ENCODE results near the gene PDLIM5. TPM values are rescaled to one million over a fixed set of nuclear protein-coding genes. Genes with fewer than 3 reads are reported as not detected.

Gene PDLIM5
- total RNA-seq, 1 experiment from 2014 or later = 158 TPM

DNA sequence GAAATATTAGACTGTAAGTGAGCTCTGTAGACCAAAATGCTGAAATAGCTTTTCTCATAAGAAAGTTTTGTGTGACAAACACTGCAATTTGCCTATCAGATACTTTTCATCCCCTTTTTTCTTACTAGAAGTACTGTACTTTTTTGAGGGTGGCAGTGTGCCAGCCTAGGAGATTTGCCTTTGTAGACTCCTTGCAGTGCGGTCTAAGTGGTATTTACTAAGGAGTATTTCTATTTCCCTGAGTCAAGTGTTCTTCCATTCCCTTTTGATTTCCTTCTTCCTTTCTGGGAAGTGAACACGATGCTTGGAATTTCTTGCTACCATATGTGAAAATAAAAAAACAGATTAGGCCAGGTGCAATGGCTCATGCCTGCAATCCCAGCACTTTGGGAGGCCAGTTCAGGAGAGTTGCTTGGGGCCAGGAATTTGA, 34.6 kb downstream of the PDLIM5 start:
- DNase-seq (ENCODE audit: unreplicated experiment) = peak; percentile 75
- no TSS peak for BruUV-seq (replicated peaks)
- H3K4me1 Mint-ChIP-seq (ENCODE audit: insufficient read depth, unreplicated experiment) = peaks cover 18% of the 10 kb centered on the region
- H3K4me3 Mint-ChIP-seq (ENCODE audit: unreplicated experiment) = no peak overlapping the region
- no peaks in the 10 kb centered on the region for H3K27me3 Mint-ChIP-seq (ENCODE audit: insufficient read depth, unreplicated experiment)
- TF ChIP-seq, protein P1, sequence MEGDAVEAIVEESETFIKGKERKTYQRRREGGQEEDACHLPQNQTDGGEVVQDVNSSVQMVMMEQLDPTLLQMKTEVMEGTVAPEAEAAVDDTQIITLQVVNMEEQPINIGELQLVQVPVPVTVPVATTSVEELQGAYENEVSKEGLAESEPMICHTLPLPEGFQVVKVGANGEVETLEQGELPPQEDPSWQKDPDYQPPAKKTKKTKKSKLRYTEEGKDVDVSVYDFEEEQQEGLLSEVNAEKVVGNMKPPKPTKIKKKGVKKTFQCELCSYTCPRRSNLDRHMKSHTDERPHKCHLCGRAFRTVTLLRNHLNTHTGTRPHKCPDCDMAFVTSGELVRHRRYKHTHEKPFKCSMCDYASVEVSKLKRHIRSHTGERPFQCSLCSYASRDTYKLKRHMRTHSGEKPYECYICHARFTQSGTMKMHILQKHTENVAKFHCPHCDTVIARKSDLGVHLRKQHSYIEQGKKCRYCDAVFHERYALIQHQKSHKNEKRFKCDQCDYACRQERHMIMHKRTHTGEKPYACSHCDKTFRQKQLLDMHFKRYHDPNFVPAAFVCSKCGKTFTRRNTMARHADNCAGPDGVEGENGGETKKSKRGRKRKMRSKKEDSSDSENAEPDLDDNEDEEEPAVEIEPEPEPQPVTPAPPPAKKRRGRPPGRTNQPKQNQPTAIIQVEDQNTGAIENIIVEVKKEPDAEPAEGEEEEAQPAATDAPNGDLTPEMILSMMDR (IDR thresholded peaks at IDR 0.05; ENCODE audit: unreplicated experiment) = no peak
- CTCF ChIA-PET = interaction anchor here (2.0 kb wide), 1 partner anchor 78 kb away, joined by 6 read pairs; no protein-coding TSS in a partner anchor
- no peaks in the 10 kb centered on the region for H3K9me3 Mint-ChIP-seq (ENCODE audit: unreplicated experiment)
- POLR2A ChIA-PET = interaction anchor here (0.6 to 8.8 kb wide), 10 partner anchors 9 to 75 kb away, joined by 3 to 193 read pairs (median 7); partner anchors contain the start of gene PDLIM5
- peaks cover 45% of the 10 kb centered on the region for H3K36me3 Mint-ChIP-seq (ENCODE audit: insufficient read depth, unreplicated experiment)
- H3K27ac Mint-ChIP-seq (ENCODE audit: low read depth, unreplicated experiment) = peak overlapping the region; percentile 78
- intact Hi-C loops (cut with micrococcal nuclease) = loop anchor here (5.0 kb wide), 1 partner anchor 61 kb away; no protein-coding TSS in a partner anchor

DNA sequence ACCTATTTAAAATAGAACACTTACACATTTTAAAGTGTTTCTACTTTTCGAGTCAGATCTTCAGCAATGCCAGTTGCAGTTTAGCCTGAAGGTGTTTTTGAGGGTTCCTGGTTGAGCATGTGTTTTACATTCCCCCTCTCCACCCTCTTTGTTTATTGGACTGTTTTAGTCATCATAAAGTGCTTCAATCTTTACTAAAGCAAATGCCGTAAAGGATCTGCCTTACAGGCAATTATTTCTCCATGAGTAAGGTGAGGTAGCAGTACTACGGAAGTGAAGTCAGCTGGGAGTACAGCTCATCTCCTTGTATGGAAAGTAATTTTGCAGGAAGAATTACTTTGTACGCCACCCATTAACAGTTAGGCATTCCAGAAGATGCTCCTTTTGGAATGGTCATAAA, 36.9 kb downstream of the PDLIM5 start:
- POLR2A ChIA-PET = interaction anchor here (0.7 to 8.8 kb wide), 21 partner anchors 9 to 263 kb away, joined by 3 to 193 read pairs (median 4); partner anchors contain the start of gene PDLIM5
- no TSS peak for BruUV-seq (replicated peaks)
- intact Hi-C loops (cut with micrococcal nuclease) = loop anchor here (1.0 to 5.0 kb wide), 3 partner anchors 36 to 59 kb away; no protein-coding TSS in a partner anchor
- peak; percentile 91 for DNase-seq (ENCODE audit: unreplicated experiment)
- peak overlapping the region; percentile 88 for H3K27ac Mint-ChIP-seq (ENCODE audit: low read depth, unreplicated experiment)
- peaks cover 26% of the 10 kb centered on the region for H3K4me1 Mint-ChIP-seq (ENCODE audit: insufficient read depth, unreplicated experiment)
- TF ChIP-seq, protein P1 (IDR thresholded peaks at IDR 0.05; ENCODE audit: unreplicated experiment) = no peak
- peaks cover 28% of the 10 kb centered on the region for H3K36me3 Mint-ChIP-seq (ENCODE audit: insufficient read depth, unreplicated experiment)
- no peaks in the 10 kb centered on the region for H3K27me3 Mint-ChIP-seq (ENCODE audit: insufficient read depth, unreplicated experiment)
- peak overlapping the region; percentile 56 for H3K4me3 Mint-ChIP-seq (ENCODE audit: unreplicated experiment)
- H3K9me3 Mint-ChIP-seq (ENCODE audit: unreplicated experiment) = no peaks in the 10 kb centered on the region
- CTCF ChIA-PET = interaction anchor here (1.1 to 1.6 kb wide), 2 partner anchors 32 to 35 kb away, joined by 3 to 4 read pairs; no protein-coding TSS in a partner anchor

DNA sequence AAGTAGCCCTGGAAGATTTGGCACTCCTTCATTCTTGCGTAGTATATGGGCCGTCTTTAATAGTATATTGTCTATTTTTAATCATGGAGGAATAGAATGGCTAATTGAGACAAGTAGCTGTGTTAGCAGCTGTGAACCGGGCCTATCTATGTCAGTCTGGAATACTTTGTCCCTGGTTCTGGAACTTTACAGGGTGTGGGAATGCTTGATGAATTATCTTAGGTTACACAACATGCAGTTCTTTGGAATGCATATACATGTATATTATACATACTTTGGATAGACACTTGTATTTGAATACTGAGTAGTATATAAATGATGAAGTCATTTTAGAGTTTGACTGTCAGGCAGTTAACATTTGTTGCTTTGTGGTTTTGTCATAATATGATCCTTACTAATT, 37.4 kb downstream of the PDLIM5 start:
- no peaks in the 10 kb centered on the region for H3K27me3 Mint-ChIP-seq (ENCODE audit: insufficient read depth, unreplicated experiment)
- TF ChIP-seq, protein P1 (IDR thresholded peaks at IDR 0.05; ENCODE audit: unreplicated experiment) = no peak
- peaks cover 26% of the 10 kb centered on the region for H3K4me1 Mint-ChIP-seq (ENCODE audit: insufficient read depth, unreplicated experiment)
- peak overlapping the region; percentile 56 for H3K4me3 Mint-ChIP-seq (ENCODE audit: unreplicated experiment)
- DNase-seq (ENCODE audit: unreplicated experiment) = no peak
- peaks cover 32% of the 10 kb centered on the region for H3K36me3 Mint-ChIP-seq (ENCODE audit: insufficient read depth, unreplicated experiment)
- CTCF ChIA-PET = interaction anchor here (1.6 kb wide), 1 partner anchor 31 kb away, joined by 3 read pairs; no protein-coding TSS in a partner anchor
- H3K27ac Mint-ChIP-seq (ENCODE audit: low read depth, unreplicated experiment) = peak overlapping the region; percentile 88
- intact Hi-C loops (cut with micrococcal nuclease) = loop anchor here (2.0 to 5.0 kb wide), 2 partner anchors 36 to 58 kb away; no protein-coding TSS in a partner anchor
- BruUV-seq (replicated peaks) = TSS peak; percentile 69
- POLR2A ChIA-PET = interaction anchor here (0.6 to 8.8 kb wide), 21 partner anchors 9 to 327 kb away, joined by 3 to 193 read pairs (median 4); partner anchors contain the start of gene PDLIM5
- H3K9me3 Mint-ChIP-seq (ENCODE audit: unreplicated experiment) = no peaks in the 10 kb centered on the region

DNA sequence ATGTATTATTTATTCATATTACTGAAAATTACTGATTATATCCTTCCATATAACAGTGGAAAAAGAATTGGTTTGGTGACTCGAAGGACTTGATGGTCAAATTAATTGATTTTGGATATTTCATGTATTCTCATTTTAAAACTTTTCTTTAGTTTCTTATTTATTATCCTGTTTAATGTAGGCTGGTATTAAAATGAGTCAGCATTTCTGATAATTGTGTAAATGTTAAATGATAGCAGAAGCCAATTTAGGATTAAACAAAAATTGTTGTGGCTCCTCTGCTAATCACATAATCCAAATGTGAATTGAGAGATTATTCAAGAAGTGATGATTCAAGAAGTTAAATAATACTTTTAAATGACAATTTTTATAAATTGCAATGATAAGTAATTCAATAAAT, 38.7 kb downstream of the PDLIM5 start:
- peak overlapping the region; percentile 95 for H3K27ac Mint-ChIP-seq (ENCODE audit: low read depth, unreplicated experiment)
- POLR2A ChIA-PET = interaction anchor here (1.0 to 8.8 kb wide), 5 partner anchors 17 to 84 kb away, joined by 3 to 193 read pairs (median 13); partner anchors contain the start of gene PDLIM5
- no peak for DNase-seq (ENCODE audit: unreplicated experiment)
- intact Hi-C loops (cut with micrococcal nuclease) = no loop called here
- CTCF ChIA-PET = no interaction called here
- peaks cover 15% of the 10 kb centered on the region for H3K4me1 Mint-ChIP-seq (ENCODE audit: insufficient read depth, unreplicated experiment)
- TF ChIP-seq, protein P1 (IDR thresholded peaks at IDR 0.05; ENCODE audit: unreplicated experiment) = no peak
- H3K27me3 Mint-ChIP-seq (ENCODE audit: insufficient read depth, unreplicated experiment) = no peaks in the 10 kb centered on the region
- peaks cover 42% of the 10 kb centered on the region for H3K36me3 Mint-ChIP-seq (ENCODE audit: insufficient read depth, unreplicated experiment)
- no TSS peak for BruUV-seq (replicated peaks)
- no peak overlapping the region for H3K4me3 Mint-ChIP-seq (ENCODE audit: unreplicated experiment)
- no peaks in the 10 kb centered on the region for H3K9me3 Mint-ChIP-seq (ENCODE audit: unreplicated experiment)

All from MCF 10A (cell line).